Stimulated activated CD8-positive, alpha-beta memory T cell treated with anti-CD3 and anti-CD28 coated beads, Interleukin-12 subunit alpha, Interleukin-12 subunit beta, amount 100 ng/mL, for 24 hours (primary cell): Measurements from ENCODE around the gene GNB4.

Source experiments
- DNase-seq: peaks from one replicate; pipeline ENCODE4 v3.0.0-alpha.2; 2020; ENCODE audit errors: extremely low read depth

The GNB4 gene

GRCh38 chr3:179436517-179436916 is 14.8 kb downstream of the GNB4 start:
- DNase-seq, result no peak

GRCh38 chr3:179432451-179432850 is 18.8 kb downstream of the GNB4 start:
- DNase-seq, result no peak

- DNase-seq, result no peak
Measured at GRCh38 chr3:179432021-179432420, 19.2 kb downstream of the GNB4 start.

- DNase-seq, result no peak
Measured at GRCh38 chr3:179430277-179430870, 20.9 kb downstream of the GNB4 start.

GRCh38 chr3:179428876-179429548 is 22.3 kb downstream of the GNB4 start:
- no peak for DNase-seq

- no peak for DNase-seq
Measured at GRCh38 chr3:179425075-179425474, 26.2 kb downstream of the GNB4 start.

- DNase-seq, result no peak
Measured at GRCh38 chr3:179421500-179421899, 29.8 kb downstream of the GNB4 start.

GRCh38 chr3:179418610-179419009 is 32.7 kb downstream of the GNB4 start:
- DNase-seq, result no peak

- no peak for DNase-seq
Measured at GRCh38 chr3:179416681-179417080, 34.6 kb downstream of the GNB4 start.

- no peak for DNase-seq
Measured at GRCh38 chr3:179415377-179415776, 35.9 kb downstream of the GNB4 start.

GRCh38 chr3:179414804-179415203 is 36.5 kb downstream of the GNB4 start:
- no peak for DNase-seq

GRCh38 chr3:179410999-179411398 is 40.3 kb downstream of the GNB4 start:
- no peak for DNase-seq

GRCh38 chr3:179410331-179410730 is 40.9 kb downstream of the GNB4 start:
- no peak for DNase-seq

GRCh38 chr3:179404307-179404706 is 47.0 kb downstream of the GNB4 start:
- no peak for DNase-seq

GRCh38 chr3:179402963-179403362 is 48.3 kb downstream of the GNB4 start:
- no peak for DNase-seq

GRCh38 chr3:179401561-179401960 is 49.7 kb downstream of the GNB4 start:
- DNase-seq, result no peak

GRCh38 chr3:179398574-179399231 is 52.6 kb downstream of the GNB4 start:
- no peak for DNase-seq

- no peak for DNase-seq
Measured at GRCh38 chr3:179391906-179392305, 59.4 kb downstream of the GNB4 start.

- no peak for DNase-seq
Measured at GRCh38 chr3:179376474-179376873, 74.8 kb downstream of the GNB4 start.

- no peak for DNase-seq
Measured at GRCh38 chr3:179375091-179375999, 75.9 kb downstream of the GNB4 start.

- no peak for DNase-seq
Measured at GRCh38 chr3:179373938-179374337, 77.3 kb downstream of the GNB4 start.

GRCh38 chr3:179369621-179370020 is 81.6 kb downstream of the GNB4 start:
- no peak for DNase-seq
